C4-2B (cell line): ENCODE measurements around the gene GPR12.

ENCODE experiments used
- H3K27ac ChIP-seq: fragments of 450-650 bp; 2 replicates; pipeline ENCODE4 v1.5.1; 2017
- CTCF ChIP-seq: fragments of 450-650 bp; conservative IDR thresholded peaks from 2 replicates; pipeline ENCODE4 v1.5.1; 2017; ENCODE audit warnings: mild to moderate bottlenecking
- ZFX ChIP-seq: fragments of 450-650 bp; IDR thresholded peaks from 2 replicates; pipeline ENCODE4 v1.6.1; 2017

Gene GPR12, protein sequence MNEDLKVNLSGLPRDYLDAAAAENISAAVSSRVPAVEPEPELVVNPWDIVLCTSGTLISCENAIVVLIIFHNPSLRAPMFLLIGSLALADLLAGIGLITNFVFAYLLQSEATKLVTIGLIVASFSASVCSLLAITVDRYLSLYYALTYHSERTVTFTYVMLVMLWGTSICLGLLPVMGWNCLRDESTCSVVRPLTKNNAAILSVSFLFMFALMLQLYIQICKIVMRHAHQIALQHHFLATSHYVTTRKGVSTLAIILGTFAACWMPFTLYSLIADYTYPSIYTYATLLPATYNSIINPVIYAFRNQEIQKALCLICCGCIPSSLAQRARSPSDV

GRCh38 chr13:26759907-26760831 lies at the start of gene GPR12:
Gene GPR12, minus strand, starts transcription at chr13:26760786. Its CDS starts 959 bp downstream, at chr13:26759827.
- no peak within 1 kb of the TSS for H3K27ac ChIP-seq
- TF ChIP-seq ZFX (no peak), CTCF (no peak)

- TF ChIP-seq ZFX, result no peak
- TF ChIP-seq CTCF, result no peak
- no peak overlapping the region for H3K27ac ChIP-seq
Measured at GRCh38 chr13:26810095-26810494, 49.5 kb upstream of the GPR12 start.

DNA sequence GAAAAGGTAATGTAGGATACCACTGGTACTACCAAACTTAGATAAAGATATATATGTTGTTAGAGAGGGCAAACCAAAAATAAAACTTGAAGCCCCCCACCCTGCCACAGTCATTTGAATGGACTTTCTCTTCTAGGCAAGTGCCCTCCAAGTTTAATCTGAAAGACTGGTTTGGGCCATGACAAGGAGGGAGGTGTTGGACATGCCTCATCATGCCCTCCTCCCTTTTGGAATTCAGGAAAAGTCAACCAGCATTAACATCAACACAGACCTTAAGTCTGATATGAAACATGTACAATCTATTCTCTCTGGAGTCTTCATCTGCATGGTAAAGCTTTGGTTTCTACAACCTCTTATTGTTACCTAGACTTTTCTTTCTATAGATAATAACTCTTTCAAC lies 46.3 kb upstream of the GPR12 start:
- TF ChIP-seq ZFX, result no peak
- TF ChIP-seq CTCF, result no peak
- H3K27ac ChIP-seq, result no peak overlapping the region

- H3K27ac ChIP-seq, result no peak overlapping the region
- no peak for TF ChIP-seq CTCF
- no peak for TF ChIP-seq ZFX
Measured at GRCh38 chr13:26787961-26788360, 27.4 kb upstream of the GPR12 start.

- H3K27ac ChIP-seq, result no peak overlapping the region
- TF ChIP-seq ZFX (no peak), CTCF (no peak)
Measured at GRCh38 chr13:26786651-26787295, 26.2 kb upstream of the GPR12 start.

GRCh38 chr13:26785838-26786630 lies 25.4 kb upstream of the GPR12 start:
- TF ChIP-seq CTCF, result no peak
- no peak for TF ChIP-seq ZFX
- H3K27ac ChIP-seq, result no peak overlapping the region
